Measurements from ENCODE around the gene GTPBP4. TPM values are rescaled to one million over a fixed set of nuclear protein-coding genes. Genes with fewer than 3 reads are reported as not detected.
A peak's percentile ranks its signal among the peaks of the same experiment; 100 is the strongest.

The GTPBP4 gene
- total and polyA plus RNA-seq, 2 donors from 2014 or later = 18.9 to 37.1 TPM

- H3K27ac ChIP-seq (ENCODE audit: low read depth in 2 of 2, low read length in 2 of 2) = no peak overlapping the region
- DNase-seq = no peak
- no peak overlapping the region for H3K4me3 ChIP-seq (ENCODE audit: low read length in 3 of 3)
- H3K4me1 ChIP-seq (ENCODE audit: control insufficient read depth in 2 of 3, insufficient read depth in 2 of 3, low read depth in 1 of 3, low read length in 3 of 3) = no peaks in the 10 kb centered on the region
- TF ChIP-seq CTCF (IDR thresholded peaks at IDR 0.05; ENCODE audit: borderline replicate concordance, extremely low read depth, insufficient read depth) = no peak
- H3K36me3 ChIP-seq (ENCODE audit: control insufficient read depth in 2 of 3, insufficient read depth in 3 of 3, low read length in 3 of 3) = peaks cover 12 to 55% (median 34%) of the 10 kb centered on the region in 3 donors
- FAIRE-seq = no peak
- no peaks in the 10 kb centered on the region for H3K9me3 ChIP-seq (ENCODE audit: control insufficient read depth in 2 of 3, insufficient read depth in 1 of 3, low read length in 3 of 3)
- no peaks in the 10 kb centered on the region for H3K27me3 ChIP-seq (ENCODE audit: control insufficient read depth, insufficient read depth, low read length)
- no peak overlapping the region for H3K9ac ChIP-seq (ENCODE audit: low read length in 3 of 3)
- intact Hi-C loops (cut with DNase I) = no loop called here
Observed at GRCh38 chr10:996031-996430, 7.8 kb downstream of the GTPBP4 start.

GRCh38 chr10:997266-998022, 9.2 kb downstream of the GTPBP4 start:
- intact Hi-C loops (cut with DNase I) = no loop called here
- DNase-seq (no peak), FAIRE-seq (no peak)
- Histone ChIP-seq H3K9me3 (ENCODE audit: control insufficient read depth in 2 of 3, insufficient read depth in 1 of 3, low read length in 3 of 3) (peaks cover 0 to 3% (median 1%) of the 10 kb centered on the region in 3 donors), H3K27ac (ENCODE audit: low read depth in 2 of 2, low read length in 2 of 2) (no peak overlapping the region), H3K4me1 (ENCODE audit: control insufficient read depth in 2 of 3, insufficient read depth in 2 of 3, low read depth in 1 of 3, low read length in 3 of 3) (no peaks in the 10 kb centered on the region), H3K9ac (ENCODE audit: low read length in 3 of 3) (no peak overlapping the region), H3K4me3 (ENCODE audit: low read length in 3 of 3) (no peak overlapping the region), H3K36me3 (ENCODE audit: control insufficient read depth in 2 of 3, insufficient read depth in 3 of 3, low read length in 3 of 3) (peaks cover 21 to 62% (median 34%) of the 10 kb centered on the region in 3 donors), H3K27me3 (ENCODE audit: control insufficient read depth, insufficient read depth, low read length) (no peaks in the 10 kb centered on the region)
- TF ChIP-seq CTCF (IDR thresholded peaks at IDR 0.05; ENCODE audit: borderline replicate concordance, extremely low read depth, insufficient read depth) = no peak

GRCh38 chr10:1002425-1003006, 14.3 kb downstream of the GTPBP4 start:
- FAIRE-seq = no peak
- no peak overlapping the region for H3K9ac ChIP-seq (ENCODE audit: low read length in 3 of 3)
- peaks cover 0 to 13% (median 1%) of the 10 kb centered on the region in 3 donors for H3K9me3 ChIP-seq (ENCODE audit: control insufficient read depth in 2 of 3, insufficient read depth in 1 of 3, low read length in 3 of 3)
- no peaks in the 10 kb centered on the region for H3K4me1 ChIP-seq (ENCODE audit: control insufficient read depth in 2 of 3, insufficient read depth in 2 of 3, low read depth in 1 of 3, low read length in 3 of 3)
- TF ChIP-seq CTCF (IDR thresholded peaks at IDR 0.05; ENCODE audit: borderline replicate concordance, extremely low read depth, insufficient read depth) = no peak
- peaks cover 30 to 75% (median 42%) of the 10 kb centered on the region in 3 donors for H3K36me3 ChIP-seq (ENCODE audit: control insufficient read depth in 2 of 3, insufficient read depth in 3 of 3, low read length in 3 of 3)
- intact Hi-C loops (cut with DNase I) = no loop called here
- DNase-seq = peak in 2 of 5 donors; percentile 5 to 21
- no peaks in the 10 kb centered on the region for H3K27me3 ChIP-seq (ENCODE audit: control insufficient read depth, insufficient read depth, low read length)
- no peak overlapping the region for H3K27ac ChIP-seq (ENCODE audit: low read depth in 2 of 2, low read length in 2 of 2)
- H3K4me3 ChIP-seq (ENCODE audit: low read length in 3 of 3) = no peak overlapping the region
